Natural killer cell (primary cell): Measurements from ENCODE around the gene ARID1A. TPM values are rescaled to one million over a fixed set of nuclear protein-coding genes. Genes with fewer than 3 reads are reported as not detected.
A peak's percentile ranks its signal among the peaks of the same experiment; 100 is the strongest.

Experiments used
- ATAC-seq, 3 donors: fragments of 150-1000 bp in 2 of 3; fragments of 200-7000 bp in 1 of 3; cut with Tn5 transposase; 1 replicate in 1 of 3; 2 replicates in 2 of 3; pipeline ENCODE4 v1.10.0; 2021; ENCODE audit warnings: mild to moderate bottlenecking in 2 of 3, moderate library complexity in 2 of 3
- DNase-seq, 2 donors: peaks; one replicate each; pipeline versions ENCODE4 v3.0.0 to v3.0.0-alpha.2; 2013 to 2021; ENCODE audit warnings: mixed read lengths in 1 of 2
- H3K27ac ChIP-seq: one replicate; pipeline ENCODE4 v1.5.1; 2013; ENCODE audit warnings: mild to moderate bottlenecking, low read length
- H3K27me3 ChIP-seq: one replicate; pipeline ENCODE4 v1.6.1; 2013; ENCODE audit warnings: low read length; ENCODE audit not compliant: control insufficient read depth, insufficient read depth
- H3K36me3 ChIP-seq: one replicate; pipeline ENCODE4 v1.6.1; 2013; ENCODE audit warnings: low read length; ENCODE audit not compliant: control insufficient read depth, insufficient read depth
- H3K4me1 ChIP-seq: one replicate; pipeline ENCODE4 v1.6.1; 2013; ENCODE audit warnings: low read length; ENCODE audit not compliant: control insufficient read depth, insufficient read depth
- H3K4me3 ChIP-seq: one replicate; pipeline ENCODE4 v1.5.1; 2013; ENCODE audit warnings: low read length
- H3K9me3 ChIP-seq: one replicate; pipeline ENCODE4 v1.6.1; 2013; ENCODE audit warnings: low read length; ENCODE audit not compliant: control insufficient read depth, insufficient read depth
- H3K27ac Mint-ChIP-seq, 2 donors: one replicate each; pipeline ENCODE4 v1.8.0; 2022; ENCODE audit warnings: mild to moderate bottlenecking in 2 of 2, mixed read lengths in 2 of 2, moderate library complexity in 1 of 2
- H3K27me3 Mint-ChIP-seq, 2 donors: one replicate each; pipeline ENCODE4 v1.8.0; 2022; ENCODE audit warnings: low read depth in 2 of 2, mixed read lengths in 2 of 2
- H3K36me3 Mint-ChIP-seq: one replicate; pipeline ENCODE4 v1.8.0; 2022; ENCODE audit warnings: mixed read lengths
- H3K4me1 Mint-ChIP-seq, 2 donors: one replicate each; pipeline ENCODE4 v1.8.0; 2022; ENCODE audit warnings: mixed read lengths in 2 of 2
- H3K4me3 Mint-ChIP-seq: one replicate; pipeline ENCODE4 v1.8.0; 2022; ENCODE audit warnings: mild to moderate bottlenecking, moderate library complexity, mixed read lengths
- H3K9me3 Mint-ChIP-seq, 2 donors: one replicate each; pipeline ENCODE4 v1.8.0; 2022; ENCODE audit warnings: mixed read lengths in 2 of 2
- WGBS: methylation state at CpG from one replicate; pipeline ENCODE4 v1.1.7; 2013; ENCODE audit warnings: missing lambda C conversion rate; ENCODE audit not compliant: insufficient coverage; 5-methylcytosine and 5-hydroxymethylcytosine counted together
- intact Hi-C: fragments of 100-400 bp; cut with micrococcal nuclease; formaldehyde crosslinking; loops from one replicate; pipeline ENCODE4 v1.14.2; 2022
- total RNA-seq, 4 donors: library from RNA; stranded (reverse); fragments of 120-200 nt in 1 of 4; gene quantifications; one replicate each; pipeline versions ENCODE4 v1.2.3 to v1.2.4, GENCODE V29; 2013 to 2022
- TF ChIP-seq, protein P1 (sequence below): fragments of 200-600 bp; IDR thresholded peaks from one replicate; pipeline ENCODE4 v1.8.0; 2022; ENCODE audit warnings: antibody characterized with exemption

The ARID1A gene
- total RNA-seq, 3 donors from 2014 or later (not counting 1 experiment from before 2014, with no cell fraction given) = 199 to 214 (median 202) TPM

DNA sequence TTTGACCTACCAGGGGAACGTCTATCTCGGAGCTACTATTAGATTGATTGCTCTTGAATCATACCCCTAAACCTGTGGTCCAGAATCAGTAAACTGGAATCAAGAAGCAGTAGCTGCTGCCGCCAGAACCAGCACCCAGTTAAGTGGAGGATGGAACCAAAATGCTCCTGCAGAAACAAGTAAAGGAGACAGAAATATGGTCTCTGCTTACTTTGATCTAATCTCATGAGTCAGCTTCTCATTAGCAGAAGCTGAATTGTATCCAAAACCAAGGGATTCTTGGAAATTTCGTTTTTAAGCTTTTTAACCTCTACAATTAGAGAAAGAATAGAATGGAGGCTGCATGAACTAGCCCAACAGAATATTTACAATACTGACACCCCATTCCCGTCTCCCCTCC, 49.4 kb downstream of the ARID1A start:
- Histone ChIP-seq H3K4me1 (peaks cover 45% of the 10 kb centered on the region), H3K36me3 (peaks cover 46% of the 10 kb centered on the region), H3K4me3 (no peak overlapping the region), H3K9me3 (no peaks in the 10 kb centered on the region), H3K27ac (peak overlapping the region; percentile 76), H3K27me3 (no peaks in the 10 kb centered on the region)
- DNase-seq = no peak
- intact Hi-C loops = loop anchor here (2.0 kb wide), 1 partner anchor 16 kb away; no protein-coding TSS in a partner anchor
- no peaks in the 10 kb centered on the region for H3K27me3 Mint-ChIP-seq
- no peaks in the 10 kb centered on the region for H3K9me3 Mint-ChIP-seq
- H3K27ac Mint-ChIP-seq = peak overlapping the region; percentile 92 to 93
- TF ChIP-seq, protein P1, sequence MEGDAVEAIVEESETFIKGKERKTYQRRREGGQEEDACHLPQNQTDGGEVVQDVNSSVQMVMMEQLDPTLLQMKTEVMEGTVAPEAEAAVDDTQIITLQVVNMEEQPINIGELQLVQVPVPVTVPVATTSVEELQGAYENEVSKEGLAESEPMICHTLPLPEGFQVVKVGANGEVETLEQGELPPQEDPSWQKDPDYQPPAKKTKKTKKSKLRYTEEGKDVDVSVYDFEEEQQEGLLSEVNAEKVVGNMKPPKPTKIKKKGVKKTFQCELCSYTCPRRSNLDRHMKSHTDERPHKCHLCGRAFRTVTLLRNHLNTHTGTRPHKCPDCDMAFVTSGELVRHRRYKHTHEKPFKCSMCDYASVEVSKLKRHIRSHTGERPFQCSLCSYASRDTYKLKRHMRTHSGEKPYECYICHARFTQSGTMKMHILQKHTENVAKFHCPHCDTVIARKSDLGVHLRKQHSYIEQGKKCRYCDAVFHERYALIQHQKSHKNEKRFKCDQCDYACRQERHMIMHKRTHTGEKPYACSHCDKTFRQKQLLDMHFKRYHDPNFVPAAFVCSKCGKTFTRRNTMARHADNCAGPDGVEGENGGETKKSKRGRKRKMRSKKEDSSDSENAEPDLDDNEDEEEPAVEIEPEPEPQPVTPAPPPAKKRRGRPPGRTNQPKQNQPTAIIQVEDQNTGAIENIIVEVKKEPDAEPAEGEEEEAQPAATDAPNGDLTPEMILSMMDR = no peak
- ATAC-seq = no peak
- H3K36me3 Mint-ChIP-seq = no peaks in the 10 kb centered on the region
- WGBS = 75% methylated on average over 4 of the region's 5 CpGs
- peaks cover 66 to 68% of the 10 kb centered on the region in 2 donors for H3K4me1 Mint-ChIP-seq
- no peak overlapping the region for H3K4me3 Mint-ChIP-seq

DNA sequence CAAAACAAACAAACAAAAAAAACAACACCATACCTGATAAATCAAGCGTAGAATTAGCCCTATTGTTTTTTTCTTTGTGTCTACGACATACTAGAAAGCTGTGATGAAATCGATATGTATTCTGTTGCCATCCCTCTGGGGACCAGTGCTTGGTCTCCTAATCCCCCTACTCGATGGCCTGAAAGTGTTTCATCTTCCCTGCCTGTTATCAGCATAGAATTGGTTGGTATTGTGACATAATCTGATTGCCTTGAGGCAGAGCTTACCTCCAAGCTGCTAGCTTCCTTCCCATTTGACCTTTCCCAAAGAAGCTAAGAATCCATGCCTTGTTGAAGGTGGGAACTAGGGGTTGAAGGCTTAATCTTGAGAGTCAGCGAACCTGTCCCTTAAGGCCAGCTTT, 51.2 kb downstream of the ARID1A start:
- ATAC-seq = no peak
- no peak for DNase-seq
- 99% methylated on average over 5 of the region's 5 CpGs for WGBS
- Mint-ChIP-seq H3K9me3 (no peaks in the 10 kb centered on the region), H3K27me3 (no peaks in the 10 kb centered on the region), H3K27ac (peak overlapping the region; percentile 92 to 93), H3K4me3 (no peak overlapping the region), H3K4me1 (peaks cover 67 to 73% of the 10 kb centered on the region in 2 donors), H3K36me3 (no peaks in the 10 kb centered on the region)
- TF ChIP-seq, protein P1 = no peak
- peaks cover 37% of the 10 kb centered on the region for H3K36me3 ChIP-seq
- H3K9me3 ChIP-seq = no peaks in the 10 kb centered on the region
- H3K4me1 ChIP-seq = peaks cover 52% of the 10 kb centered on the region
- H3K27ac ChIP-seq = no peak overlapping the region
- intact Hi-C loops = no loop called here
- H3K4me3 ChIP-seq = no peak overlapping the region
- H3K27me3 ChIP-seq = no peaks in the 10 kb centered on the region

DNA sequence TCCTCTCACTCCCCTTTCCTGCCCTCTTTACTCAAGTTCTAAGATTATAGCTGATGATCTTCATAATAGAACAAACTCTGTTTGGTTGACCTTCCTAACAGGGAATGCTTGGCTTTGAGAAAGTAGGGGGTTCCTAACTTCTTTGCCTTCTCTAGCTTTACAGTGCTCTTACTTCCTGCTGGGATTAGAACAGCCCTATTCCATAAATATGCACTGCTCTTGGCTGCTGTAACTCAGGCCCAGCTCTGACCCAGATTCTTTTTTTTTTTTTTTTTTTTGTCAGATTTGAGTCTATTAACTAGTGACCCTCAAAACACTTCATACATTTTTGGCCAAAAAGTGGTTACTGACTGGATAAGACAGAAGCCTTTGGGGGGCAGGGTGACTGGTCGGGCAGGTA, 52.5 kb downstream of the ARID1A start:
- intact Hi-C loops = no loop called here
- Histone ChIP-seq H3K4me1 (peaks cover 52% of the 10 kb centered on the region), H3K9me3 (no peaks in the 10 kb centered on the region), H3K36me3 (peaks cover 41% of the 10 kb centered on the region), H3K4me3 (no peak overlapping the region), H3K27ac (no peak overlapping the region), H3K27me3 (no peaks in the 10 kb centered on the region)
- peak overlapping the region; percentile 68 to 92 for H3K27ac Mint-ChIP-seq
- TF ChIP-seq, protein P1 = no peak
- WGBS = 100% methylated on average over 1 of the region's 1 CpG
- no peaks in the 10 kb centered on the region for H3K9me3 Mint-ChIP-seq
- peaks cover 75 to 81% of the 10 kb centered on the region in 2 donors for H3K4me1 Mint-ChIP-seq
- ATAC-seq = no peak
- no peak for DNase-seq
- no peaks in the 10 kb centered on the region for H3K27me3 Mint-ChIP-seq
- H3K36me3 Mint-ChIP-seq = no peaks in the 10 kb centered on the region
- no peak overlapping the region for H3K4me3 Mint-ChIP-seq

DNA sequence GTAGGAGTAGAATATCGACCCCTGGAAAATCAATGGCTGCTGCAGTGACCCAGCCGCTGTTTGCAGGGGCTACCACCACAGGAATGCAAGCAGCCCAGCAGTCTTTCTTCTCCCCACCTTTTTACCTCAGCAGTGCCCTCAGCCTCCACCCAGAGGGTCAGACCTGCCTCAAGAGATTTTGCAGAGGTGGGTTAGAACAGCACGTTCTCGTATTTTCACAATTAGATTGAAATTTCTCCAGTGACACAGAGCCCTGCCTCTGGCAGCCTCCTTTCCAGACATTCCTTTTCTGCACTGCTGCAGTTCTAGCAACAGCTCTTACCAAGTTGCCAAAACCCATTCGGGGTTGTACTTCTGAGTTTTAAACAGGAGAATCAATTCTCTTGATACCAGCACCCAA, 53.6 kb downstream of the ARID1A start:
- no peak overlapping the region for H3K4me3 Mint-ChIP-seq
- no peak overlapping the region for H3K4me3 ChIP-seq
- no peak for DNase-seq
- intact Hi-C loops = no loop called here
- no peaks in the 10 kb centered on the region for H3K9me3 ChIP-seq
- H3K4me1 Mint-ChIP-seq = peaks cover 71 to 81% of the 10 kb centered on the region in 2 donors
- TF ChIP-seq, protein P1 = no peak
- no peak for ATAC-seq
- H3K27me3 ChIP-seq = no peaks in the 10 kb centered on the region
- no peaks in the 10 kb centered on the region for H3K27me3 Mint-ChIP-seq
- 90% methylated on average over 5 of the region's 5 CpGs for WGBS
- H3K9me3 Mint-ChIP-seq = no peaks in the 10 kb centered on the region
- no peak overlapping the region for H3K27ac ChIP-seq
- peaks cover 42% of the 10 kb centered on the region for H3K4me1 ChIP-seq
- peak overlapping the region; percentile 74 to 83 for H3K27ac Mint-ChIP-seq
- H3K36me3 ChIP-seq = peaks cover 49% of the 10 kb centered on the region
- no peaks in the 10 kb centered on the region for H3K36me3 Mint-ChIP-seq
